Gastrocnemius medialis (tissue), 4 donors: ENCODE results near the gene NDC80. TPM values are rescaled to one million over a fixed set of nuclear protein-coding genes. Genes with fewer than 3 reads are reported as not detected.
A peak's percentile ranks its signal among the peaks of the same experiment; 100 is the strongest.

Experiments used
- ATAC-seq, 2 donors: fragments of 150-250 bp; one replicate each; pipeline ENCODE4 v1.9.1; 2016
- DNase-seq, 2 donors: peaks; one replicate each; pipeline ENCODE4 v3.0.0-alpha.2; 2019
- H3K27ac ChIP-seq, 4 donors: fragments of 200-600 bp; sonication (generic); 1 replicate in 1 of 4; 2 replicates in 3 of 4; pipeline ENCODE4 v1.5.1; 2016 to 2018; ENCODE audit warnings: mild to moderate bottlenecking in 2 of 4, moderate library complexity in 1 of 4
- H3K27me3 ChIP-seq, 3 donors: fragments of 200-600 bp; sonication (generic) in 2 of 3; 1 replicate in 1 of 3; 2 replicates in 2 of 3; pipeline versions ENCODE4 v1.5.1 to v1.6.0; 2016 to 2019; ENCODE audit warnings: mild to moderate bottlenecking in 1 of 3, moderate library complexity in 1 of 3
- H3K36me3 ChIP-seq, 2 donors: fragments of 200-600 bp; sonication (generic) in 1 of 2; one replicate each; pipeline ENCODE4 v1.5.1; 2017 to 2018
- H3K4me1 ChIP-seq, 2 donors: fragments of 200-600 bp; sonication (generic) in 1 of 2; one replicate each; pipeline ENCODE4 v1.5.1; 2016 to 2017; ENCODE audit warnings: mild to moderate bottlenecking in 2 of 2
- H3K4me3 ChIP-seq, 4 donors: fragments of 200-600 bp; sonication (generic) in 3 of 4; 1 replicate in 1 of 4; 2 replicates in 3 of 4; pipeline ENCODE4 v1.5.1; 2016 to 2019; ENCODE audit warnings: mild to moderate bottlenecking in 2 of 4
- H3K9me3 ChIP-seq, 3 donors: fragments of 200-600 bp; sonication (generic) in 2 of 3; 1 replicate in 1 of 3; 2 replicates in 2 of 3; pipeline ENCODE4 v1.5.1; 2016 to 2019
- POLR2A ChIP-seq, 2 donors: fragments of 450-650 bp; IDR thresholded peaks; one replicate each; pipeline ENCODE4 v1.6.1; 2017; ENCODE audit warnings: antibody characterized with exemption in 2 of 2, mild to moderate bottlenecking in 2 of 2, moderate library complexity in 2 of 2
- in situ Hi-C, 4 donors: fragments of 200-750 bp; cut with MboI; loops; one replicate each; pipeline versions ENCODE4 v1.15.0 to v1.8.0; 2017; ENCODE audit warnings: low sequenced_read_pairs in 4 of 4
- intact Hi-C: fragments of 100-400 bp; cut with DNase I; formaldehyde crosslinking; loops from one replicate; pipeline ENCODE4 v1.15.1; 2023; ENCODE audit warnings: low total_unique reads
- total RNA-seq, 4 donors: library from RNA; depleted of rRNA; stranded (reverse); fragments of >200 nt; gene quantifications; one replicate each; pipeline versions ENCODE4 v1.1.0 to v1.2.3, GENCODE V29; 2016
- TF ChIP-seq, protein P1 (sequence below), 5 experiments: fragments of 450-650 bp in 3 of 5; fragments of 200-600 bp in 2 of 5; sonication (generic) in 2 of 5; IDR thresholded peaks in 4 of 5; conservative IDR thresholded peaks in 1 of 5; 1 replicate in 4 of 5; 2 replicates in 1 of 5; pipeline ENCODE4 v1.5.1; 2016 to 2019; ENCODE audit warnings: antibody characterized with exemption in 5 of 5, mild to moderate bottlenecking in 3 of 5, moderate library complexity in 3 of 5

Gene NDC80
- total RNA-seq, 4 donors from 2014 or later, result 0.27 TPM; not detected in 3

DNA sequence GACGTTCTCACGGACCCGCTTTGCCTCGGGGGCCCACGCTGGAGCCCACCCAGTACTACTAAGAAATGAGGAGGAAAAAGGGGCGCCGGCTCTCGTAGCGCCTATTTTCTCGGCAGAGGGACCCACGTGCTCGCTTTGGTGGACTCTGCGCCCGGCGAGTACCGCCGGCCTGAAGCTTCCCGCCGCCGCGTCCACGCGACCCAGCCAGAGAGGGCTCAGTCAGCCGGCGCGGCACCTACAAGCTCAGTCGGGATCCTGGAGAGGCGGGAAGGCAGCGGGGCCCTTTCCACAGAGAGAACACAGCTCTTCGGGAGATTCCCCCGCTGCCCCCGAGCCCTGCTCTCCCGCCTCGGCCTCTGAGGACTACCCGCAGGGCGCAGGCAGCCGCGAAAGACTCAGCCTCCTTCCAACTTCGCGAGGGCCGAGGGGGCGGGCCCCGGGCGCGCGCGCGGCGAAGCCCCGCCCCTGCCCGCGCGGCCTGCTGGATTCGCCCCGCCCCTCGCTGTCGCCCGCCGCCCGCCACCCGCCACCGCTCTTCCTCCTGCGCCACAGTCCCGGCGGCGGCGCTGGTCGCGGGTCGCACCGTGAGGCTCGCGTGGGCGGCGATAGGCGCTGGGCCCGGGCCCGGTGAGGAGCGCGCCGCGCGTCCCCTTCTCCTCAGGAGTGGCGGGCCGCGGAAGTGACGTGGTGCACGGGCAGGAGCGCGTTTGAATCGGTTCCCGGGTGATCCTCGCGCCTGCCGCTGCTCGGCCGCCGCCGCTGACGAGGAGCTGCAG is 84.0 kb downstream of the NDC80 start, which contains the start of gene SMCHD1:
SMCHD1 (plus strand) TSS at position 549 of the 776 bp plus-strand sequence. CDS start 350 bp downstream, outside the sequence.
- Histone ChIP-seq H3K9me3 (no peaks in the 10 kb centered on the region), H3K36me3 (no peaks in the 10 kb centered on the region), H3K27ac (peak within 1 kb of the TSS; percentile 93 to 99 (median 96)), H3K27me3 (no peaks in the 10 kb centered on the region), H3K4me1 (peaks cover 25 to 30% of the 10 kb centered on the region in 2 donors), H3K4me3 (peak within 1 kb of the TSS; percentile 91 to 97 (median 93))
- in situ Hi-C loops, result no loop called here
- intact Hi-C loops, result loop anchor here (1.0 to 10.0 kb wide), 4 partner anchors 84 to 1841 kb away; partner anchors contain the start of genes METTL4, NDC80 and YES1
- ATAC-seq, result peak; percentile 88 to 89
- TF ChIP-seq, protein P1, sequence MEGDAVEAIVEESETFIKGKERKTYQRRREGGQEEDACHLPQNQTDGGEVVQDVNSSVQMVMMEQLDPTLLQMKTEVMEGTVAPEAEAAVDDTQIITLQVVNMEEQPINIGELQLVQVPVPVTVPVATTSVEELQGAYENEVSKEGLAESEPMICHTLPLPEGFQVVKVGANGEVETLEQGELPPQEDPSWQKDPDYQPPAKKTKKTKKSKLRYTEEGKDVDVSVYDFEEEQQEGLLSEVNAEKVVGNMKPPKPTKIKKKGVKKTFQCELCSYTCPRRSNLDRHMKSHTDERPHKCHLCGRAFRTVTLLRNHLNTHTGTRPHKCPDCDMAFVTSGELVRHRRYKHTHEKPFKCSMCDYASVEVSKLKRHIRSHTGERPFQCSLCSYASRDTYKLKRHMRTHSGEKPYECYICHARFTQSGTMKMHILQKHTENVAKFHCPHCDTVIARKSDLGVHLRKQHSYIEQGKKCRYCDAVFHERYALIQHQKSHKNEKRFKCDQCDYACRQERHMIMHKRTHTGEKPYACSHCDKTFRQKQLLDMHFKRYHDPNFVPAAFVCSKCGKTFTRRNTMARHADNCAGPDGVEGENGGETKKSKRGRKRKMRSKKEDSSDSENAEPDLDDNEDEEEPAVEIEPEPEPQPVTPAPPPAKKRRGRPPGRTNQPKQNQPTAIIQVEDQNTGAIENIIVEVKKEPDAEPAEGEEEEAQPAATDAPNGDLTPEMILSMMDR (IDR thresholded peaks at IDR 0.05 in 4 of 5, conservative IDR thresholded peaks at IDR 0.05 in 1 of 5), result peak in 1 of 5 experiments; percentile 23
- TF ChIP-seq POLR2A (IDR thresholded peaks at IDR 0.05), result peak; percentile 89 to 93
- peak; percentile 76 to 84 for DNase-seq

DNA sequence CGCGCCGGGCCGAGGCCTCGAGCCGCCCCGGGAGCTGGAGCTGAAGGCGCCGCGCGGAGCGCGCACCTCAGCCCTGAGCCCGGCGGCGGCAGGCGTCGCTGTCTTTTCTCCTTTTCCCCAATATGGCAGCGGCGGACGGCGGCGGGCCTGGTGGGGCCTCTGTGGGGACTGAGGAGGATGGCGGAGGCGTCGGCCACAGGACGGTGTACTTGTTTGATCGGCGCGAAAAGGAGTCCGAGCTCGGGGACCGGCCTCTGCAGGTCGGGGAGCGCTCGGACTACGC is 84.5 kb downstream of the NDC80 start:
- H3K27me3 ChIP-seq, result no peaks in the 10 kb centered on the region
- H3K36me3 ChIP-seq, result no peaks in the 10 kb centered on the region
- in situ Hi-C loops, result no loop called here
- peak overlapping the region; percentile 91 to 97 (median 93) for H3K4me3 ChIP-seq
- H3K4me1 ChIP-seq, result peaks cover 25 to 30% of the 10 kb centered on the region in 2 donors
- peak overlapping the region; percentile 93 to 99 (median 96) for H3K27ac ChIP-seq
- ATAC-seq, result peak; percentile 12 to 21
- intact Hi-C loops, result loop anchor here (1.0 to 10.0 kb wide), 4 partner anchors 85 to 1841 kb away; partner anchors contain the start of genes METTL4, NDC80 and YES1
- no peaks in the 10 kb centered on the region for H3K9me3 ChIP-seq
- TF ChIP-seq, protein P1 (IDR thresholded peaks at IDR 0.05 in 4 of 5, conservative IDR thresholded peaks at IDR 0.05 in 1 of 5), result no peak
- no peak for TF ChIP-seq POLR2A (IDR thresholded peaks at IDR 0.05)
- peak in 1 of 2 donors; percentile 8 for DNase-seq

DNA sequence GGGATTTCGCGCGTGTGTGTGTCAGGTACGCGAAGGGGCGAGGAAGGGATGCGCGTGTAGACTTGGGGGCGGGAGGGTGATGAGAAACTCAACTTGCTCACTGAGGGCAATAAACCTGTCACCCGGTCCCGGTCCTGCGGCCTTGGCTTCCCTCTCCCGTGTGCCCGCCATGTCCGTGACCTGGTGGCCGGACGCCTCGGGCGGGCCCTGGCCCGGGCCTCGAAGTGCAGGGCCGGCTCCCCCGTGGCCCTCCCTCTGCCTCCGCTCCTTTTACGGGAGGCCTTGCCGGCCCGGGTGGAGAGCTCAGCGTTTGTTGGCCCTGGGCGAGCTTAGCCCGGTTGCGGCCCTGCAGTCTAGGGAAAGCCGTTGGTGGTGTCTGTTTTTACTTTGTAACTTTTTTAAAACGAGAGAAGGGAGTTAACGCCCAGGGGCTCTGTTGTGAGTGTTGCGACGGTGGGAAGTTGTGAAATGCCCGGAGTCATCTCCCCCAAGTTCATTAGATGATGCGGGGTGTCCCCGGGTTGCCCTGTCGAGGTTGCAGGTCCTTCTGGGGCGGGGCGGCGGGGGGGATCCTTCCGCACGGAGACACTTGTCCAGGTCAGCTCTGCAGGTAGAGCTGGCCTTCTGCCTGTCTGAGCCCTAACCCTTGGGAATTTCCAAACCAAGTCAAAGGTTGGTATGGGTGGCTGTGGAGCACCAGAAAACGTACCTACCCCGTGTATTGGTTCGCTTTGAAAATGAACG is 85.1 kb downstream of the NDC80 start:
- peaks cover 25 to 30% of the 10 kb centered on the region in 2 donors for H3K4me1 ChIP-seq
- in situ Hi-C loops (no loop called here), intact Hi-C loops (loop anchor here (10.0 kb wide), 3 partner anchors 598 to 1842 kb away; partner anchors contain the start of gene YES1)
- H3K36me3 ChIP-seq, result no peaks in the 10 kb centered on the region
- H3K4me3 ChIP-seq, result peak overlapping the region; percentile 91 to 97 (median 93)
- H3K27me3 ChIP-seq, result no peaks in the 10 kb centered on the region
- TF ChIP-seq POLR2A (IDR thresholded peaks at IDR 0.05), result no peak
- TF ChIP-seq, protein P1 (IDR thresholded peaks at IDR 0.05 in 4 of 5, conservative IDR thresholded peaks at IDR 0.05 in 1 of 5), result no peak
- ATAC-seq (peak; percentile 43 to 51), DNase-seq (peak; percentile 17 to 47)
- H3K27ac ChIP-seq, result peak overlapping the region; percentile 93 to 99 (median 96)
- no peaks in the 10 kb centered on the region for H3K9me3 ChIP-seq

- intact Hi-C loops, result loop anchor here (10.0 kb wide), 3 partner anchors 598 to 1842 kb away; partner anchors contain the start of gene YES1
Measured at GRCh38 chr18:2656981-2657512, 85.7 kb downstream of the NDC80 start.

More at GRCh38 chr18:2656981-2657512, 85.7 kb downstream of the NDC80 start:
- Histone ChIP-seq H3K9me3 (no peaks in the 10 kb centered on the region), H3K4me3 (peak overlapping the region; percentile 91 to 97 (median 93)), H3K27ac (peak overlapping the region; percentile 93 to 99 (median 96)), H3K27me3 (no peaks in the 10 kb centered on the region), H3K4me1 (peaks cover 25 to 30% of the 10 kb centered on the region in 2 donors), H3K36me3 (no peaks in the 10 kb centered on the region)
- in situ Hi-C loops, result no loop called here
- DNase-seq, result no peak
- no peak for TF ChIP-seq POLR2A (IDR thresholded peaks at IDR 0.05)
- TF ChIP-seq, protein P1 (IDR thresholded peaks at IDR 0.05 in 4 of 5, conservative IDR thresholded peaks at IDR 0.05 in 1 of 5), result no peak
- ATAC-seq, result no peak
